ENCODE results near the gene PDSS2. TPM values are rescaled to one million over a fixed set of nuclear protein-coding genes. Genes with fewer than 3 reads are reported as not detected.

The PDSS2 gene
- total RNA-seq, 1 donor: 12.3 TPM

DNA sequence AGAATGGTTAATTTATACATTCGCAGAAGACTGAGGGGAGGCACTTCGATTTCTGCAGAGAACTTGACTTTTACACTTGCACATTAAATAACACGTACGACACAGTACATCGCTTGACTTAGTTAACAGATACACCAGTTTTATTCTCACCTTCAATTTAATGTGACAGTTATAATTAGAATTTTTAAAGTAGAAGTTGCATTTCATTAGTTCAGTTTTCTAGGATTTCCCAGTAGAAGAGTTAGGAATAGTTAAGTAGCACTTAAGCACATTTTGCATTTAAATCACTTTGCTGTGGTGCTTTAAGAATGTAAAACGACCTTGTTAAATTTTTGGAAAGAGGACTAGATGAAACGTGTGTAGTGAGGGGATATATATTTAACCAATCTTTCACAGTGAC, 342.4 kb downstream of the PDSS2 start:
- Histone ChIP-seq H3K27ac (ENCODE audit: low read depth, low read length) (no peak overlapping the region), H3K9me3 (ENCODE audit: low read depth, low read length) (no peaks in the 10 kb centered on the region), H3K36me3 (ENCODE audit: insufficient read depth, low read length) (no peaks in the 10 kb centered on the region), H3K4me3 (ENCODE audit: insufficient read depth, low read length) (no peak overlapping the region), H3K79me2 (ENCODE audit: insufficient read depth, low read length) (no peaks in the 10 kb centered on the region), H3K4me2 (ENCODE audit: insufficient read depth, low read length) (peak overlapping the region; percentile 95), H4K20me1 (ENCODE audit: insufficient read depth, low read length) (no peaks in the 10 kb centered on the region), H2AFZ (ENCODE audit: low read length) (no peak overlapping the region), H3K4me1 (ENCODE audit: insufficient read depth, low read length) (peaks cover 12% of the 10 kb centered on the region), H3K27me3 (ENCODE audit: insufficient read depth, low read length) (peaks cover 22% of the 10 kb centered on the region)
- DNase-seq (ENCODE audit: insufficient read length, low spot score, missing footprints): no peak
- TF ChIP-seq, protein P1, sequence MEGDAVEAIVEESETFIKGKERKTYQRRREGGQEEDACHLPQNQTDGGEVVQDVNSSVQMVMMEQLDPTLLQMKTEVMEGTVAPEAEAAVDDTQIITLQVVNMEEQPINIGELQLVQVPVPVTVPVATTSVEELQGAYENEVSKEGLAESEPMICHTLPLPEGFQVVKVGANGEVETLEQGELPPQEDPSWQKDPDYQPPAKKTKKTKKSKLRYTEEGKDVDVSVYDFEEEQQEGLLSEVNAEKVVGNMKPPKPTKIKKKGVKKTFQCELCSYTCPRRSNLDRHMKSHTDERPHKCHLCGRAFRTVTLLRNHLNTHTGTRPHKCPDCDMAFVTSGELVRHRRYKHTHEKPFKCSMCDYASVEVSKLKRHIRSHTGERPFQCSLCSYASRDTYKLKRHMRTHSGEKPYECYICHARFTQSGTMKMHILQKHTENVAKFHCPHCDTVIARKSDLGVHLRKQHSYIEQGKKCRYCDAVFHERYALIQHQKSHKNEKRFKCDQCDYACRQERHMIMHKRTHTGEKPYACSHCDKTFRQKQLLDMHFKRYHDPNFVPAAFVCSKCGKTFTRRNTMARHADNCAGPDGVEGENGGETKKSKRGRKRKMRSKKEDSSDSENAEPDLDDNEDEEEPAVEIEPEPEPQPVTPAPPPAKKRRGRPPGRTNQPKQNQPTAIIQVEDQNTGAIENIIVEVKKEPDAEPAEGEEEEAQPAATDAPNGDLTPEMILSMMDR (IDR thresholded peaks at IDR 0.05; ENCODE audit: extremely low read depth, low read depth, low read length): no peak

DNA sequence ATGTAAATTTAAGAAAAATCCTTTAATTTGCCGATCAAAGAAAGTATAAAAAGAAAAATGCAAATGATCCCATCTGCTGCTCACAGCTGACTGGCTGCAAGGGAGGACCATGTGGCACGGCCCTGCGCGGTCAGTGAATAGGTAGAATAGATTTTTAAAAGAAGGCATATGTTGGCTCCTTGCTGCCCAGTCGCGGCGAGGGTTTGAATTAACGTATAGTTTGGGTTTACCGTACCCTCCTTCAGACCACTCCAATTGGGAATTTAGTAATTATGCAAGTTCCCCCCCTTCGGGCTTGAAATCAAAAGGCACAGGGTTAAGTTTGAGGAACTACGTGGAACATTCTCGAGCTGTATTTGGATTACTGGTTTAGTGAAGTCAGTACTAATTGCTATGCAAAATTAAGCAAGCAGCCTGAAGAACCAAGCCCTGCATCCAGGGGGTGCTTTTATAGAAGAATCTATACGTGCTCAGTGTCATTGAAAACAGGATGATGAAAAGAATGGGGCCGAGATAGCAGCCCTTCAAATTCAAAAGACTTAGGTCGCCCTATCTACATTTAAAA, 343.0 kb downstream of the PDSS2 start:
- Histone ChIP-seq H2AFZ (ENCODE audit: low read length) (peak overlapping the region; percentile 80), H3K9me3 (ENCODE audit: low read depth, low read length) (no peaks in the 10 kb centered on the region), H4K20me1 (ENCODE audit: insufficient read depth, low read length) (no peaks in the 10 kb centered on the region), H3K4me2 (ENCODE audit: insufficient read depth, low read length) (peak overlapping the region; percentile 95), H3K4me3 (ENCODE audit: insufficient read depth, low read length) (peak overlapping the region; percentile 75), H3K27ac (ENCODE audit: low read depth, low read length) (no peak overlapping the region), H3K4me1 (ENCODE audit: insufficient read depth, low read length) (peaks cover 12% of the 10 kb centered on the region), H3K79me2 (ENCODE audit: insufficient read depth, low read length) (no peaks in the 10 kb centered on the region), H3K36me3 (ENCODE audit: insufficient read depth, low read length) (no peaks in the 10 kb centered on the region), H3K27me3 (ENCODE audit: insufficient read depth, low read length) (peaks cover 22% of the 10 kb centered on the region)
- peak; percentile 88 for DNase-seq (ENCODE audit: insufficient read length, low spot score, missing footprints)
- TF ChIP-seq, protein P1 (IDR thresholded peaks at IDR 0.05; ENCODE audit: extremely low read depth, low read depth, low read length): no peak

DNA sequence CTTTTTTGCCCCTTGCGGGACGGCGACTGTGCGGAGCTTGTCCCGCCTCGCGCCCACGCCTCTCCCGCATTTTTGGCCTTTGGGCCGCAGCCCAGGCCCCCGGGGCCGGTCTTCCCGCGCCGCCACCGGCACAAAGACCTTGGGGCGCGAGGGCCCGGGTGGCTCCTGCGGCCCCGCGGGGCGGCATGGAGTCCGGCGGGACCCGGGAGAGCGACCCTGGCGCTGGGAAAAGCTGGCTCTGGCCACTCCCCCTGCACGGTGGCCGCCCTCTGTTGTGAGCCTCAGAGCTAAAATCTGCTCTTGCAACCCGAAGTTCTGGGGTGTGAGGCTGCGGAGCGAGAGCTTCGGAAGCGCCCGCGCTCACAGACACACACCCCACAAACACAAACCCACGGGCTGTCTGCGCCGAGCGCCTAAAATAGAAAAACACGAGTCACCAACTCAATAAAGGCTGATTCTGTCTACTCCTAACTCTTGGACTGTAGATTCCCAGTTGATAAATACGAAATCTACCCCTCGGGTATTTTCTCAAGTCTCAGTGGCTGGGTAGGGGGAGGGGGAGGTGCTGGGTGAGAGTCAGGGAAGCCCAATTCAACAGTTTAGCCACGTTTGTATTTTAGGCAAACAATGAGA, 343.6 kb downstream of the PDSS2 start:
- H3K4me1 ChIP-seq (ENCODE audit: insufficient read depth, low read length): peaks cover 12% of the 10 kb centered on the region
- H3K9me3 ChIP-seq (ENCODE audit: low read depth, low read length): no peaks in the 10 kb centered on the region
- peaks cover 22% of the 10 kb centered on the region for H3K27me3 ChIP-seq (ENCODE audit: insufficient read depth, low read length)
- H3K4me3 ChIP-seq (ENCODE audit: insufficient read depth, low read length): peak overlapping the region; percentile 75
- no peaks in the 10 kb centered on the region for H4K20me1 ChIP-seq (ENCODE audit: insufficient read depth, low read length)
- H3K79me2 ChIP-seq (ENCODE audit: insufficient read depth, low read length): no peaks in the 10 kb centered on the region
- no peak overlapping the region for H3K27ac ChIP-seq (ENCODE audit: low read depth, low read length)
- TF ChIP-seq, protein P1 (IDR thresholded peaks at IDR 0.05; ENCODE audit: extremely low read depth, low read depth, low read length): no peak
- DNase-seq (ENCODE audit: insufficient read length, low spot score, missing footprints): peak; percentile 92
- H2AFZ ChIP-seq (ENCODE audit: low read length): peak overlapping the region; percentile 80
- H3K4me2 ChIP-seq (ENCODE audit: insufficient read depth, low read length): peak overlapping the region; percentile 95
- H3K36me3 ChIP-seq (ENCODE audit: insufficient read depth, low read length): no peaks in the 10 kb centered on the region

DNA sequence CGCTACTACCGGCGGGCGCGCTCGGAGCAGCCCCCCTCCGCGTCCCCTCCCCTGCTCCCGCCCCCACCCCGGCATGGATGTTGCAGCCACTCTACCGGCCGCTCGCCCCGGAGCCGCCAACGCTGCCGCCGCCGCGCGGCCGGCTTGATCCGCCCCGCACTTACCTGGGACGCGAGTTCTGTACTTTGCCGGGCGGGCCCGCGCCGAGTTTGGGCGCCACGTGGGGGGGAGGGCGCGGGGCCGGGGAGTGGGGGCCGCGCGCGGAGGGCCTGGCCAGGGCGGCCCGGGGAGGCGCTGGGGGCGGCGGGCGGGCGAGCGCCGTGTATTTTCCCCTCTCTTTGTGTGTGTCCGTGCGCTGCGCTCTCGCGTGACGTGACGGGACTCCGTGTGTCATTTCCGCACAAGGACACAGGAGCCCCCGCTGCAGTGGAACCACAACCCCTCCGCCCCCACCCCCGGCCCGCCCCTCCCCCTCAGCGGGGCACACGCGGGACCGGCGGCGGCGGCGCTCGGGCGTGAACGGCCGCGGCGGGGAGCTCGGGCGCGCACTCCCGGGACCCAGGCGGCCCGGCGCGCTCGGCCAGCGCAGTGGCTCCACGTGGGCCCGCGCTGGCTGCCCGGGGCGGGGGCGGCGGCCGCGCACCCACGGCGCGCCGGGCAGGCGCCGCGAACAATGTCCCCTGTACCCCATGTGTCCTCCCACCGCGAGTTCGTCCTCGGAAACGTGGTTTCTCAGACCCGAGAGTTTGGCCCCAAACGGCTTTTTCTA, 344.3 kb downstream of the PDSS2 start, which contains the start of gene BEND3:
Gene BEND3 (minus strand): TSS at position 590 of the 769 bp plus-strand sequence. CDS start 16,230 bp downstream, outside the sequence.
- H3K79me2 ChIP-seq (ENCODE audit: insufficient read depth, low read length): no peaks in the 10 kb centered on the region
- TF ChIP-seq, protein P1 (IDR thresholded peaks at IDR 0.05; ENCODE audit: extremely low read depth, low read depth, low read length): no peak
- H3K27me3 ChIP-seq (ENCODE audit: insufficient read depth, low read length): peaks cover 22% of the 10 kb centered on the region
- DNase-seq (ENCODE audit: insufficient read length, low spot score, missing footprints): peak; percentile 90
- H3K9me3 ChIP-seq (ENCODE audit: low read depth, low read length): no peaks in the 10 kb centered on the region
- no peaks in the 10 kb centered on the region for H4K20me1 ChIP-seq (ENCODE audit: insufficient read depth, low read length)
- peak within 1 kb of the TSS; percentile 75 for H3K4me3 ChIP-seq (ENCODE audit: insufficient read depth, low read length)
- H3K36me3 ChIP-seq (ENCODE audit: insufficient read depth, low read length): no peaks in the 10 kb centered on the region
- no peak within 1 kb of the TSS for H3K27ac ChIP-seq (ENCODE audit: low read depth, low read length)
- H3K4me2 ChIP-seq (ENCODE audit: insufficient read depth, low read length): peak within 1 kb of the TSS; percentile 95
- H3K4me1 ChIP-seq (ENCODE audit: insufficient read depth, low read length): peaks cover 12% of the 10 kb centered on the region
- H2AFZ ChIP-seq (ENCODE audit: low read length): peak within 1 kb of the TSS; percentile 80
